NB4 (cell line): ENCODE results near the gene SLC16A11.

Experiments used
- DNase-seq: peaks from one replicate; pipeline ENCODE4 v3.0.0; 2010; ENCODE audit warnings: low read depth
- H3K4me3 ChIP-seq: one replicate; pipeline ENCODE4 v1.5.1; 2011; ENCODE audit warnings: mild to moderate bottlenecking, low read depth, low read length, moderate library complexity
- CTCF ChIP-seq: IDR thresholded peaks from one replicate; pipeline ENCODE4 v1.5.1; 2012; ENCODE audit warnings: low read depth, low read length
- MYC ChIP-seq: IDR thresholded peaks from 2 replicates; pipeline ENCODE4 v1.6.1; 2011; ENCODE audit warnings: low read depth, low read length
- POLR2A ChIP-seq: IDR thresholded peaks from 2 replicates; pipeline ENCODE4 v1.6.1; 2011; ENCODE audit warnings: mild to moderate bottlenecking; ENCODE audit not compliant: insufficient read length; ENCODE audit errors: extremely low read depth
- TF ChIP-seq, protein P1 (sequence below): IDR thresholded peaks from 2 replicates; pipeline ENCODE4 v1.6.1; 2011; ENCODE audit warnings: low read depth, low read length

The SLC16A11 gene

GRCh38 chr17:7038025-7038862, 5.6 kb downstream of the SLC16A11 start:
- no peak for DNase-seq
- no peak overlapping the region for H3K4me3 ChIP-seq
- TF ChIP-seq CTCF (no peak), POLR2A (no peak), MYC (no peak)
- TF ChIP-seq, protein P1, sequence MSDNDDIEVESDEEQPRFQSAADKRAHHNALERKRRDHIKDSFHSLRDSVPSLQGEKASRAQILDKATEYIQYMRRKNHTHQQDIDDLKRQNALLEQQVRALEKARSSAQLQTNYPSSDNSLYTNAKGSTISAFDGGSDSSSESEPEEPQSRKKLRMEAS: no peak

DNA sequence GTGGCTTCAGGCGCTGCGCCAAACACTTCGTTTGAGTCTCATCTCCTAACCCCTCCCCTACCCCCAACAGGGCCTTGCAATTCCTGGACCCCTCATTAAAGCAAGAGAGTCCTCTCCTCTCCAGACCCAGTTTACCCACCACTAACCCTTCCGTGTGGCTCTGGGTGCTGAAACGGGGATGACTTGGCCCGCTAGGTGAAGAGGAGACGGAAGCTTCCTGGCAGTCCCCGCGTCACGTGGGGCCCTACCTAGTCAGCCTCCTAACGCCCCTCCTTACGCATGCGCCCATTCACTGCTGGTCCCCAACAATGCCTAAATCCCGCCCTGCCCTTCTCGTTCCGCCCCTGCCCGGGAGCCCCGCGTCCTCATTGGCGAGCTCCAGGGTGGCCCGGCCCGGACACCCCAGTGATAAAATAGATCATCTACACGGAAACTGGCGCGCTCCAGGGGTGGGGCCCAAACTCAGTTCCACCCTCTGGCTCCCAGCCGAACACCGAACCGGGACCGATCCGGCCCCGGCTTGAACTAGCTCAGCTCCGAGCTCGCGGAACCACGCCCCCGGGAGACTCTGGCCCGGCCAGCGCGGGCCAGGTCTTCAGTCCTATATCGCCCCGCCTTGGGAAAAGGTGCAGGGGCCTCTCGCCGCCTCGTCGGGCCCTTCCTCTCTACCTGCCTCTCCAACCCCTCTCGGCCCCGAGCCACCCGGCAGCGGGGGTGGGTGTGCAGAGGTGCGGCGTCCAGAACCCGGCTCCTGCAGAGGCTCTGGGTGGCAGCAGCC, 8.1 kb downstream of the SLC16A11 start, which contains the start of gene SLC16A13:
TSS of gene SLC16A13 (plus strand) at position 425 of the 778 bp plus-strand sequence. CDS start 368 bp downstream, outside the sequence.
- peak within 1 kb of the TSS; percentile 81 for H3K4me3 ChIP-seq
- TF ChIP-seq MYC (no peak), CTCF (no peak), POLR2A (peak; percentile 85)
- TF ChIP-seq, protein P1: peak; percentile 93
- DNase-seq: peak; percentile 94

DNA sequence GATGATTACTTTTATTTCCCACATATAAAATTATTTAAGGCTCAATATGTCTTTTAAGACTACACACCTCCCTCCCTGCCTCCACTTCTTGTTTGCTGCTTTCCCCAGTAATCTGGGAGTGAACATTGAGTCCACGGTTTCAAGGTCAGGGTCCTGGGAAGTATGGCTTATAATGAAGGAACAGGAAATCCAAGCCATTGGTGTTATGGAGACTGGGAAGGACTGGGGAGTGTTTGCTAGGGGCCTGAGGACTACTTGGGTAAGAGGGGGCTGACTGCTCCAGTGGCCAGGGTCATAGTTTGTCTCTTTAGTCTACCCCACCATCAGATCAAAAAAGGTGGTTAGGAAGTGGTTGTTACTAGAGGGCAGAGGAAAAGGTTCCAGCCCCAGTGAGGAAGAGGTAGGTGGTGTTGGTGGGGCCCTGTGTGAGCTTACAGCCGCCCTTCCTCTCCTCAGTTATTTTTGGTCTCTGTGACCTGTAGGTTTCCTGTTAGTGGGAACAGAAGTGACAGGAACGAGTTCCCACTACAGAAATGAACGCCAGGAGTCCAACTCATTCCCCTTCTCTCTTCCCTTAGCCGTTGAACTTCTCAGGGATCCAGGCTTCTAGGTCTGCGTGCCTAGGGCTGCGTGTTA, 8.8 kb downstream of the SLC16A11 start:
- H3K4me3 ChIP-seq: peak overlapping the region; percentile 81
- TF ChIP-seq, protein P1: no peak
- no peak for TF ChIP-seq POLR2A
- no peak for TF ChIP-seq MYC
- no peak for TF ChIP-seq CTCF
- DNase-seq: no peak

DNA sequence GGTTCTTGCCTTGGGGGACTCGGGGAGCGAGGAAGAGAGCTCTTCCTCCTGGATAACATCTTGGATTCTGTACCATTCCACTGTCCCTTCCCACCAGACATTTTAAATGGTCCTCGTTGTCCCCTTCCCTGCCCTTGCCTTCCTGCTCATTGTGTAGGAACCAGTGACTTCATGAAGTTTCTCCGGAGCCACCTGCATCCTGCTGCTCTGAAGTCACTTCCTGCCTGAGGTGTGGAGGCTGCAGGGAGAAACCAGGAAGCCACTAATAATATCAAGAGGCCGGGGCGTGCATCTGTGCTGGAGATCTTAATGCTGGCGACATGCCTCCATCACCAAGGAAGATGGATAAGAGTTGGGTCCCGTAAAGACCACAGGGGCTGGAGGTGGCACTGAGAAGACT, 14.2 kb downstream of the SLC16A11 start:
- TF ChIP-seq POLR2A: no peak
- TF ChIP-seq, protein P1: no peak
- no peak for TF ChIP-seq MYC
- no peak for TF ChIP-seq CTCF
- H3K4me3 ChIP-seq: no peak overlapping the region
- no peak for DNase-seq

DNA sequence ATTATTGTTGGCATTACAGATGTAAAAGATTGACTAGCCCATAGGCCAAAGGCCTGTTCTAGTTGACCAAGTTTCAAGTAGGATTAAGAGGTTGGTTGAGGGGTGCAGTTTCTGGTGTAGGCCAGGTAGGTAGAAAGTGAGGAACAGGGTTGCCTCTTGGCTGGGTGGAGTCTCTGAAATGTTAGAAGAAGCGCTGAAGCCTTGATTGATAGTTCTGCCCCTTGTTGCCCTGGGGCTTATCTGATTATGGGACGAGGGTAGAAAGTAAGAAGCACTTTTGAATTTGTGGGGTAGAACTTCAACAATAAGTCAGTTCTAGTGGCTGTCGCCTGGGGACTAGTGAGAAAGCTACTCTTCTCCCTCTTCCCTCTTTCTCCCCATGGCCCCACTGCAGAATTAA, 14.8 kb downstream of the SLC16A11 start:
- no peak for DNase-seq
- H3K4me3 ChIP-seq: no peak overlapping the region
- TF ChIP-seq POLR2A (no peak), MYC (no peak), CTCF (no peak)
- TF ChIP-seq, protein P1: no peak
